NCI-H2107 treated with DMSO at 0.1 percent for 48 hours (cell line): ENCODE results near the gene AFDN.

ENCODE experiments used
- DNase-seq: peaks from one replicate; lab custom pipeline; 2025; ENCODE audit not compliant: unreplicated experiment; lab: John Stamatoyannopoulos, UW

AFDN gene

DNA sequence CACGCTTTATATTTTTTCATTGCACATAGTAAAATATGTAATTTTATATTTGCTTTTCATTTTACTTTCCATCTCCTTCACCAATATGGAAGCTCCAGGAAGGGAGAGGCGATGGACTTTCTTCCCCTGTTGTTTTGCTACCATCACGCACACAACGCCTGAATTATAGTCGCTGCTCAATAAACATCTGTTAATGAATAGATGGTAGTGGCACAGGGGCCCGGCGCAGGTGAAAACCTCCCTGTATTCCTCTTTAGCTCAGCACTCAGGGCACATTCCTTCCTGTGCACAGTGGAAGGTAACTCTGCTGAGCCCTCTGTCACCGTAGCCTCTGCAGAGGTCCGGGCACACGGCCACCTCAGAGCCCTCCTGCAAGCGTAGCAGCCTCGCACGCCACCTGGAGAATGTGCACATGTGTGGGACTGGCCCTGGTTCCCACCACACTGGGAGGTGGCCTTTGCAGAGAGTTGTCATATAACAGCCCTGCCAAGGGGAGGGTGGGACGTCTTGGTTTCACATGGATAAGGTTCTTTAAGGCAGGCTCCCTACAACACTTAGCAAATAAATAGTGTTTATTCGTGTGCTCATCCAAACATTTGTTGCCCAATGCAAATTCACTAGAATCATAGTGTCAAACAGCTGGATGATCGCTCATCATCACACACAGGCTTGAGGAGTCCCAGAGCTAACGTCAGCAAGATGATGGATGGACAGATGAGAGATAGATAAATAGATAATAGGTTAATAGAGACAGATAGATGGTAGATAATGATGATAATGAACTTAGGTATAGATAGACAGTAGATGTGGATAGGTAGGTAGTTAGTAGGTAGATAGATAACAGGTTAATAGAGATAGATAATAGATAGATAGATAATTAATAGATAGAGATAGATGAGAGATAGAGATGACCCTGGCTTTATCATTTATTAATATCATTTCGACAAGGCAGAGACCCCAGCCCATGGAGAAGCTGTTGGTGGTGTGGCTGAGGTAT, 32.3 kb upstream of the AFDN start:
- no peak for DNase-seq

DNA sequence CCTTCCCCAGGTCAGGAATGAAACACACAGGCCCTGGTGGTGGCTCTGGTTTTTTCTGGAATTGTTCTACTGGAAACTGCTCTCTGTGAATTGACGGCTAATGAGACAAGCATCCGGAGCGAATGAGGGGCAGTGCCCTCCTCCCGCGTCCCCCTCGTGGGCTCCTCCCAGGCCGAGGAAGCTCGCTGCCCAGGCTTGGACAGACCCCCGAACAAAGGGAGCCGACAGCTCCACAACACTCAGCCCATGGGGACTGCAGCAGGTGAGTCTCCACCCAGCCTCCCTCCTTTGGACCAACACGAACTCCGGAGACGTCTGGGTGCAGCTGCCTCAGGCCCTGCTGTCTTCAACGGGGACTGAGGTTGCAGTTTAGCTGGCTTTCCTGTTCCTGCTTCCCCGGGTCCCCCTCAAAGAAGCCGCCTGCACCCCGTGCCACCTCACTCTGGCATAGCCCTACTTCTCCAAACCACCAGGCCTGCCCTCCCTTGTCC, 31.3 kb upstream of the AFDN start:
- no peak for DNase-seq

DNA sequence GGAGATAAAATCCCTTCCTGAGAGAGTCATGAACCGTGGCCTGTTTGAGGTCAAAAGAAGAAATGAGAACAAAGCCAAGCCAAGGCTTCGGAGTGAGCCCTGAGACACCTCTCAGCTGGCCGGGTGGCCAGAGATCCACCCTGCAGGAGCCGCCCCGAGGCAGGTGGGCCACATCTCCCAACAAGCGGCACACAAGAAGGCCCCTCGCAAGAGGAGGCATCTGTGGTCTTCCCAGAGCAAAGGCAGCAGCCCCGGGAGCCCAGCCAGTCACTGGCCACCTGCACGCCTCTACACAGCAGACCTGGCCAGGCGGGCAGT, 30.9 kb upstream of the AFDN start:
- no peak for DNase-seq

DNA sequence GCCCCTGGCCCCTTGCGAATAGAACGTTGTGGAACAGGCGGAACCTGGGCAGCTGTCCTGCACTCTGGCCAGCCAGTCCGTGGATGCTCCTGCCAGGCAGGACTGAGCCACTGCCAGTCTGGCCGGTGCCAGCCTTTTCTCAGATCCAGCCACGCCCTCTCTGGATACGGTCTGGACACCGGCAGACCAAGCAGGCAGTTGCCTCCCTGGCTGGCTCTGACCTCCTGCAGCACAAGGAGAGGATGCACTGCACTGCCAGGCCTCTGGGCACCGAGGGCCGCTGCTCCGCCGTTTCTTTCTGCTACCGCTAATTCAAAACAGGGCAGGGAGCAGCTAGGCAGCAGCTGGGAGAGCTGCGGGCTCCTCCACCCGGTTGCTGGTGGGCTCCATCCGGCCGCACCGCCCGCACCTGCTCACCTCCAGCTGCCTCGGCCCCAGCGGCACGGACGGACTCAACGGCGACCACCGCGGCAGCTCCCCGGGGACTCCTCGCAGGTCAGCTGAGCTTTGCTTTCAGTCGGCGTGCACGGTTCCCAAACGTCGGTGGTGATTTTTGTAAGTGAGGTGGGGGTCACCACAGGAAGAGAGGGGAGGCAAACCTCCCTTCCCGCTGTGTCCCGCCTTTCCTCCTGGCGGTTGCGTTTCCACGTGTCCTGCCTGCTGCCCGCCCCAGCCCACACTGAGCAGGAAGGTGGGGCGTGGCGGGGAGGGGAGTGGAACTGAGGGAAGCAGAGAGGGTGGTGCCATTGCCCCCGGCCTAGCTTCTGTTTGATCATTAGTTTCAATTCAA, 30.3 kb upstream of the AFDN start:
- no peak for DNase-seq

DNA sequence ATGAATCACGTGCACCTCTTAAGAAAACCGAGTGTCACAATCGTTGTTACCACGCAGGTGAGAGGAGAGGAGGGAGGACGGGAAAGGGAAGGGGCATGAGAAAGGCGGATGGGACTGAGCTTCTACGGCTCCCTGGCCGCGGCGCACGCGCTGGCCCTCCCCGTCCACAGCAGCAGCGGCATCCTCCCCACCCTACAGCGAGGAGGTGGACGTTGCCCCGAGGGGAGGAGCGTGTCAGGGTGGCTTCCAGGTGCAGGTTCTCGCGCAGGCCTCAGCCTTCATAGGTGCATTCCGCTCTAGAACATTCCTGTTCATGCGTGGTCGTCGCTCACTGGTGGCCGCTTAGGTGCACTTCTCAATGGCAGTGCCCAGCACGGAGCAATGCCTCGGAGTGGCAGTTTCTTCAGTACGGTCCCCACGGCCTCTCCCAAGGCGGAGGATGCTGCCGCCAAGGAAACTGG, 29.7 kb upstream of the AFDN start:
- DNase-seq, result no peak

DNA sequence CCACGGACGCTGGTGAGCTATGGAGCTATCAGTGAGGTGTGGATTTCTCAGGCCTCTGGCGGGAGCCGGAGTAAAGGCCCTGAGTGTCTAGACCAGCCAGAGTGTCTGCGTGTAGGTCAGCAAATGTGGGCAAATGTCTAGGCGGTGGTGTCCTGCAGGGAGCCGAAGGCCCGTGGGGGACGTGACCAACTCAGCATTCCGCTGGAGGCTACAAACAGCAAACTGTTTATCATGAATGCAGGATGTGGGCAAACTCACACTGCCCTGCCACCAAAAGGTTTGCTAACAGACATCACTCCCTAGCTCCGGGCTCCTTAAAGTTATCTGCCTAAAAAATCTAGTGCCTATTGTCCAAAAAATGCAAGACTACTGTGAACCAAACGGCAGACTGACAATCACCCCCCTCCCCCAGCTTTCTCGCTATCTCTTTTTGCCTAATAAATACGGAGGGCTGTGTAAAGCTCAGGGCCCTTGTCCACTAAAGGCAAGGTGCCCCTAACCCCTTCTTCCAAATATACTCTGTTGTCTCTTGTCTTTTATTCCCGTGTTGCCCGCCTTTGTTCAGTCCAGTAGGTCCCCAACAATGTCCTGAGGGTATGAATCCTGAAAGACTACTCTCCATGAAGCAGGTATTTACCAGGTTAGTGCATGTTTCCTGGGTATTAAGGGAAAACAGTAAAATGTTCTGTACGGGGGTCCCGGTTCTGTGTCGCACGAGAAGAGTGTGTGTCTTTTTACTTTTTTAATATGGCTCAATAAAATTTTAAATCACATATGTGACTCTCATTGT, 29.0 kb upstream of the AFDN start:
- no peak for DNase-seq

DNA sequence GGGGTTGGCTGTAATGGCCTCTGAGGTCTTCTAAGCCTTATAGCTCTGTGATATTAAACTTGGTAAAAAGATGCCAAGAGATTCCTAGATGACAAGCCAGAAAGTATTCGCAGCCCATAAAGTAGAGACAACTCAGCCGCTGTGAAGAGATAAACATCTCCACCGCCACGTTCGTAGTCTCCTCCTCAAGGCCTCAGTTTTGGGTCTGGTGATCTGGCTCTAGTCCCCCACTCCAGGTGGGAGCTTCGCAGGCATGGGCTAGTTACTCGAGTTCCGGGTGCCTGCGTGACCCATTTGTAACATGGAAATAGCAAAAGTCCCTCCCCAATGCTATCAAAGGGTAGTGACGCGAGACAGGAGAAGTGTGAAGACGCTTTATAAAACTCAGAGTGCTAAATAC, 28.3 kb upstream of the AFDN start:
- no peak for DNase-seq

DNA sequence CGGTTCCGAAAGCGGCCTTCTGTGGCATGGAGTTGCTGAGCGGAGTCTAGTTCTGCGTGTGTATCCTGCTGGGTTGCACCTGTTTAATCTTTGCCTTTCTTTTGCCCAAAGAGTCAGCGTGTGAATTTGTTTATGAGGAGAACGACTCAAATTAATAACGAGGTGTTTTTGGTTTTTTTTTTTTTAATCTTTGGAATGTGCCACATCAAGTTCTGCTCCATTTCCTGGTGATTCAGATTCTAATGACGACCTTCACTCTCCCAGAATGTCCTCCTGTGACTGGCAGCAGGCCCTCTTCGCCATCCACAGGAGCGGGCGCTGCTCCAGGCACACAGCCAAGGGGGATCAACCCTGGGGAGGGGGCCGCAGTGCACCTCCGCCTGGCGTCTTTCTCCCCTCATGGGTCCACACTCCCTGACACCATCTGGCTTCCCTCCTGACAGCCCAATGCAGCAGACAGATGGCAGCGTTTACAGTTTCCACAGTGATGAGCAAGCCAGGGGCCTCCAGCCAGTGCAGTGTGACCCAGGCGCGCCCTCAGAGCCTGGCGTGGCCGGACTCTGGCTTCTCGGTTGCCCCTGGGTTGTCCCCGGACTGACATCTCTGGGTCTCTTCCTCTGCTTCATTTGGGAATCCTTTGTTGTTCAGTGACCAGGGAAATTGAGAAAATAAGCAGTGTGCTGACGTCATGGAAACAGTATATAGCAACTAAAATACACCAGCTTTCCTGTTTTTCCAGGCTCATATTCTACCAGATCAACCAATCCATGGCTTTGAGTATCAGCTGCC, 27.5 kb upstream of the AFDN start:
- DNase-seq, result no peak

DNA sequence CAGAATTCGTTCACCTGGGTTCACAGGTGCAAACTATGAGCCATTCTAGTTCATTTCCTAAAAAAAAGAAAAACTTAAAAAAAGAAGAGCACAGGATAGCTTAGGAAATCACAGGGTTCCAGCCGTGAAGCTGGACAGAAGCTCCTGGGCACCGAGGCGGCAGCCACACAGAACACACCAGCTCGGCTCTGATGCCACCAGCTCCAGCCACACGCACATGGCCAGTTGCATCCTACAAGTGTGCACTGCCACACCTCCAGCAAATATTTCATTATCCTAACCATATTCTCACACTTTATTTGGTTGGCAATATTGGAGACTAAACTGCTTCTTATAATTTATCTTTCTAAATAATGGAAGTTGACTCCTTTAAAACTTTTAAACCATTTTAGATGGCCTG, 26.2 kb upstream of the AFDN start:
- DNase-seq, result no peak

DNA sequence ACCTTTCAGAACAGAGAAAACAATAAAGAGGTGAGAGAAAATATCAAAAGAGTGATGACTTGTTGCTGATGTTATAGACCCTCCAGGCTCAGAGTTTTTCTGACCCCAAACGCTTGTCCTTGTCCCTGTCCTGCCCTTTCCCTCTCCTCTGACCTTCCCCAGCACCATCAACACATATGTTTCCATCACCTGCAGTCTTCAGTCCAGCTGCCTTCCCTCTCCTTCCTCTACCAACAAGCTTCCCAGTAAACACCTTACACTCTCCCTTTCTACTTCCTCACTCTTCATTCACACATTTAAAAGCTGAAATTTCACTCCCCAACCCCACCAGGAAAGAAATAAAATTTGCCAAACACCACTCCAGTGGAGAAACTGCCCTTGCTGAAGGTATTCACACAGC, 25.4 kb upstream of the AFDN start:
- DNase-seq, result no peak

DNA sequence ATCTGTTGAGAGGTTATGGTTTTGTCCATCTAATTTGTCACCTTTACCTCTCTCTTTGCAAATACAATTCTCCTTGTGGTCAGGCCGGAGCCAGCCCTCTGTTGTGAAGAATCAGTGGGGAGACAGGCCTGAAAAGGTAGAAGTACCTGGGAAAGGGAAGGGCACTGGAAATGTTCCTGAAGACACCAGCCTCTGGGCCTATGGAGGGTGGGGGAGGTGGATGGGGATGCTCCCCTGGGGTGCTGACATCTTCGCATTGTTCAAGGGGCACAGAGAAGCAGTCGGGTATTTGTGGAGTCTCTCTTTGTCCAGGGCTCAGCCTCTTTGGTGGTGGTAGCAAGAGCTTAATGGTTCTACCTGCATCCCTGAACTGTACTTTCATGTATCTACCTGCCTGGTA, 24.4 kb upstream of the AFDN start:
- DNase-seq, result no peak

DNA sequence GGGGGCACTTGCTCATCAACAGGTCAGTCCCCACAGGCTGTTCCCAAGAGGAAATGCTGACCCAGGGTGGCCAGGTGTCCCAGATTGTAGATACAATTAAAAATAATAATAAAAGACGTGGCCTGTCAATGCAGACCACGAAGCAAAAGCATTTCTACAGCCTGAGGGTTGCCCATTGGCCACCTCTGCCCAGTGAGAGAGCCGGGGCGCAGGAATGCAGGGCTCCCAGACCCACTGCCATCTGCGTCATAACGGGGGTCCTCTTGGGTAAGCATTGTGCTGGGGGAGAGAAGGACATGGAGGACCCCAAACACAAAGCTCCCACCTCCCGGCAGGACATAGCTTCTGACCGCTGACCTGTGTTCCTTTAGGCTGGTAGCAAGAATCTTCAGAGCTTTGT, 22.9 kb upstream of the AFDN start:
- DNase-seq, result no peak

DNA sequence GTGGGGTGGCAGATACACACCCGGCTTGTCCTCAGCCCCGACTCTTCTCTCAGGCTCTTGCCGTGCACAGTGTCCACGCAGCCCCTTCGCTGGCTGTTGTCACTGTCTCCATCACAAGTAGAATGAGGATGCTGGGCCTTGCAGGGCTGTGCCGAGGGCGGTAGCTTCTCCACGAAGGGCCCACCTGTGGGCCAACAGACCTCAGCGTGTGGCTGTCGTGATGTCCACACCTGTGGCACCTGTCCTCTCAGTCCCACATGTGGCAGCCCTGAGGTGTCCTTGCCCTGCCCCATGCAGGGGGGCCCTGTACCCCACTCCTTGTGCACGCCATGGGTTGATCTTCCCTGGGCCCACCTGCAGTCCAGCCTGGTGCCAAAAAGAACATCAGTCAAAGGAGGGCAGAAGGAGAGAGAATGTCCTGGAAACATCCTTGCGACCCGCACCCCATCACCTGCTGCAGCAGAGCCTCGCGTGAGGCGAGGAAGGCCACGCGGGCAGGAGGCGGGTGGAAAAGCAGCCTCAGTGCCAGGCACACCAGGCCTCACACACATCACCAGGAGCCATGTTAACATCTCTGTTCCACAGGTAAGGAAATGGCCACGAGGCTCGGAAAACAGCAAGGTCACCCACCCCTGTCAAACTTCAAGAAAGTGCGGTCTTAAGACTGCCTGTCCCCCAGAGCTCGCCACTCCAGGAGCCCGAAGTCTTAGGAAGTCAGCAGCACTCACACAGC, 22.3 kb upstream of the AFDN start:
- no peak for DNase-seq

DNA sequence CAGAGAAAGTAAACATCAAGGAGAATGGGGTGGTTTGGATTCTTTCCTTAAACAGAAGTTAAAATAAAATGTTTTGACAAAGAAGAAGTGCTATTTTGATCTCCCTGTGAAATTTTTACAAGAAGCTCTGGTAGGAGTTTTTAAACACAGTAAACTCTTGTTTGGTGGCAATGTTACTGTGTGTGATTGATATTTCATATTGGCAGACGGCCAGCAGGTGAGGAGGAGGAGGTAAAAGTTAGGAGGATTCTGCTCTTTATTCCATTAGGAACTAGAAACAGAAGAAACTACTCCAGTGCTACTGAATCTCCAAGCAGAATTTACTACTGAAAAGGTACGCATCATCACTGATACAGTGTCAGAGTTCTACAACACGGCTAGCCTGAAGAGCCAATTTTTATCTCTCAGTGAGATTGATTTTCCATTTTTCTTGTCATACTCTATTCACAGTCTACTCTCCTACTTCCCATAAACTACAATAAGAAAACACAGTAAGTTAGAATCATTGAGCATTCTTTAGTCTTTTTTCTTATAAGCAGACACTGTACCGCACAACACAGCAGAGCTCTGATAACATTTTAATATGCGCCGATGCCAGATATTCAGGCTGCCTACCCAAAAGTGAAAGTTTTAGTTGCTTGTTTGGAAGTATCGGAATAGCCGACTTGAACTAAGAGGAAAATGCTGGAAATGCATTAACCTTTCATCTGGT, 21.2 kb upstream of the AFDN start:
- DNase-seq, result no peak

DNA sequence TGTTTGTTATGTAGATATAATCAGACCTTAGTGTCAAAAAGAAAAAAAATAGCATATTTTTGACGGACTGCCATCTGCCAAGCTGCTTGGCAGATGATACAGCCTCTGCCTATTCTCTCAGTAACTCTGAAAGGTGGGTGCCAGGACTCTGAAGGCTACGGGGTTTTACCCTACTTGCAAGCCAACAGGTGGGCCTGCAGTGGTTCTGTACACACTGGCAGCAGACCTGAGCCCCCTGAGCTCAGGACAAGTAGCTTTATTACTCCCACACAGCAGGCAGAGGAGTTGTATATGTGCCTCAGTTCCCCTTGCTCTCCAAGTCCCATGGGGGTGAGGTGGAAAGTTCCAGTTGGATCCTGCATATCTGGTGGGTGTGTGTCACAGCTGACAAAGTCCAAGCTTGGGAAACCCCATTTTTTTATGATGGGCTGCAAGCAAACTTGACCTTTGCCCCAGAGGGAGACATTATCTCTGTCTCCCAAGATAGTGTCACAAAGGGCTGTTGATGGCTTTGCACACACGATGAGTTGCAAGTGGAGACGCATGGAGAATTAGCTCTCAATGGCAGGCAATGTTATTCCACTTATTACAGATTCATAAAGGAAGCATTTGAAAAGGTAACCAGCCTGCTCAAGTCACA, 20.5 kb upstream of the AFDN start:
- no peak for DNase-seq

DNA sequence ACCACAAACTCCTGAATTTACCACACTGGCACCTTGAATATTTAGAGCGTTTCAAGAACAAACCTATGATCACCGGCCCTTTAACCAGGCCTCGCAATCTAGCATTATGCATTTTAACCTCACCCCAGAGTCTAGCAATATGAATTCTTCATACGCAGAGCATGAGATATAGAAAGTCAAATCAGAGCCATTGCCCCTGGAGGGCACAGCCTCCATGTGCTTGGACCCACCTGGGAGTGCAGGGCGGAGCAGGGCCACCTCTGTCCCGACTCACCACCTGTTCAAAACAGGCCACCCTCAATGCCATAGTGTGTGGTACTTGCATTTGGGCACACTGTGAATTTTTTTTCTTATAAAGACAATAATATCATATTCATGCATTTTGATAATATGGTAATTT, 19.5 kb upstream of the AFDN start:
- no peak for DNase-seq

DNA sequence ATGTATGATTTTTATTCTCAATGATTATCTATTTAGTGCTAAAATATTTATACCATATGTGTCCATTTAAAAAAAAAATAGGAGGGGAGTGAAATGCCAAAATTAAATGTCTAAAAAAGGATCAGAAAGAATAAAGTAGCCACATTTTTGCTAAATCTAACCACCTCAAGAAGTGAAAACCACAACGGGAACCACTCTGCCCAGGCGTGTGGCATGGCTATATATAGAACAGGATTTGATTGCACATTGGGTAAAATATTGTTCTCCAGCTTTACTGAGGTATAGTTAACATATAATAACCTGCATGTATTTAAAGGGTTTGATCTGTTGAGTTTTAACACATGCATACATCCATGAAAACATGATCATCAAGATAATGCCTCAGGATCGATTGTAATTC, 19.0 kb upstream of the AFDN start:
- no peak for DNase-seq

DNA sequence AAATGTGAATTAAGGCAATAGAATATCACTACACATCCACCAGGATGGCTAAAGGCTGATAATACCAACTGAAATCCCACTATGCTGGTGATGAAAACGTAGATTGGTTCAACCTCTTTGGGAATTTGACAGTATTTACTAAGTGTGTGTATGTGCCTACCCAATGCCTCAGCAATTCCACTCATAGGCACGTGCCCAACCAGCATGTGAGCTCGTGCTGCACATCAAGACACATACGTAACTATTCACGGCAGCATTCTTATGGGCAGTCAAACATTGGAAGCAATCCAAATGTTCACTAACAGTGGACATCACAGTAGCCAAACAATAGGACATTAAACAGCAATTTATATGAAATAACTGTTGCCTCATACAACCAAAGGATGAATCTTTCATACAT, 15.7 kb upstream of the AFDN start:
- no peak for DNase-seq
